ENCODE results near the gene APLNR. TPM values are rescaled to one million over a fixed set of nuclear protein-coding genes. Genes with fewer than 3 reads are reported as not detected.

Gene APLNR
- total and polyA plus RNA-seq, 2 of the 8 experiments (the other 6 are each of a cell fraction or from before 2014, with no cell fraction given) = 0.80 TPM; not detected in 1

GRCh38 chr11:57196596-57196995 is 40.5 kb downstream of the APLNR start:
- H4K8ac ChIP-seq (ENCODE audit: extremely low read depth, insufficient read depth, low read length) = no peak overlapping the region
- H3K23ac ChIP-seq (ENCODE audit: insufficient read length) = no peak overlapping the region
- no peak overlapping the region for H3K4me3 ChIP-seq (ENCODE audit: extremely low read depth in 1 of 4, insufficient read depth in 2 of 4, low read depth in 3 of 4, low read length in 4 of 4)
- no peak overlapping the region for H2BK15ac ChIP-seq (ENCODE audit: low read length)
- H2AFZ ChIP-seq (ENCODE audit: low read length) = no peak overlapping the region
- H2BK120ac ChIP-seq (replicated peaks; ENCODE audit: low read depth, low read length) = no peak overlapping the region
- no peak overlapping the region for H3K9ac ChIP-seq (replicated peaks in 1 of 4; ENCODE audit: extremely low read depth in 1 of 4, low read depth in 3 of 4, low read length in 3 of 4)
- no peak overlapping the region for H3K56ac ChIP-seq (replicated peaks; ENCODE audit: insufficient read length, low read depth, low read length)
- H3K27ac ChIP-seq (ENCODE audit: low read depth, low read length) = no peak overlapping the region
- H4K5ac ChIP-seq (ENCODE audit: insufficient read length, low read depth, low read length) = no peak overlapping the region
- 92% methylated on average over 6 of the region's 6 CpGs; no CpG with 5 or more reads in 1 of the 2 experiments for WGBS, 2 experiments (ENCODE audit: extremely low coverage in 1 of 2, insufficient coverage in 1 of 2, insufficient read length in 1 of 2, insufficient replicate concordance in 2 of 2, low coverage in 1 of 2, low lambda C conversion rate in 2 of 2, missing lambda C conversion rate in 1 of 2)
- H3K23me2 ChIP-seq (ENCODE audit: low read depth, low read length) = no peaks in the 10 kb centered on the region
- FAIRE-seq = no peak
- no peaks in the 10 kb centered on the region; a peak in 1 of 8 replicates for H3K36me3 ChIP-seq (ENCODE audit: control insufficient read depth in 2 of 4, insufficient read depth in 4 of 4, low read length in 3 of 4)
- H3K9me3 ChIP-seq (ENCODE audit: insufficient read depth in 2 of 2, low read depth in 1 of 2, low read length in 1 of 2) = no peaks in the 10 kb centered on the region
- no peak overlapping the region for H2BK20ac ChIP-seq (ENCODE audit: low read length)
- H4K91ac ChIP-seq (replicated peaks; ENCODE audit: insufficient read length, low read length) = no peak overlapping the region
- H3K14ac ChIP-seq (ENCODE audit: insufficient read length) = no peak overlapping the region
- H2BK5ac ChIP-seq (ENCODE audit: low read depth, low read length) = no peak overlapping the region
- no peaks in the 10 kb centered on the region for H3K79me1 ChIP-seq (ENCODE audit: low read depth, low read length)
- no peaks in the 10 kb centered on the region for H4K20me1 ChIP-seq (replicated peaks in 1 of 2; ENCODE audit: control insufficient read depth in 1 of 2, insufficient read depth in 2 of 2, low read length in 2 of 2)
- peaks cover 0 to 5% (median 1%) of the 10 kb centered on the region in 4 experiments; a peak in 2 of 7 replicates for H3K4me1 ChIP-seq (replicated peaks in 1 of 4; ENCODE audit: control insufficient read depth in 3 of 4, insufficient read depth in 4 of 4, low read length in 3 of 4)
- DNase-seq (ENCODE audit: low read depth in 1 of 2, low spot score in 2 of 2) = no peak
- H2AK5ac ChIP-seq (ENCODE audit: low read depth, low read length) = no peak overlapping the region
- POLR2A ChIA-PET (ENCODE audit: partially characterized antibody) = no interaction called here
- TF ChIP-seq POLR2AphosphoS5 (IDR thresholded peaks at IDR 0.05; ENCODE audit: low read depth, low read length) (no peak), SUZ12 (IDR thresholded peaks at IDR 0.05; ENCODE audit: low read length) (no peak), NANOG (IDR thresholded peaks at IDR 0.05; ENCODE audit: insufficient read depth, low read depth, low read length, poor library complexity, severe bottlenecking) (no peak), CTCF (IDR thresholded peaks at IDR 0.05; ENCODE audit: control extremely low read depth in 1 of 3, insufficient read depth in 1 of 3, low read depth in 1 of 3, low read length in 3 of 3) (no peak), RFX5 (IDR thresholded peaks at IDR 0.05; ENCODE audit: borderline replicate concordance, low read depth, low read length) (no peak), RXRA (IDR thresholded peaks at IDR 0.05; ENCODE audit: insufficient read depth, low read depth, low read length) (no peak), SP4 (IDR thresholded peaks at IDR 0.05; ENCODE audit: low read length) (no peak), CHD1 (IDR thresholded peaks at IDR 0.05; ENCODE audit: low read depth, low read length) (no peak), CTBP2 (IDR thresholded peaks at IDR 0.05; ENCODE audit: borderline replicate concordance, insufficient read depth, insufficient read length, low read length) (no peak)
- CTCF ChIA-PET (ENCODE audit: partially characterized antibody) = interaction anchor here (1.7 kb wide), 2 partner anchors 44 to 52 kb away, joined by 4 to 9 read pairs; no protein-coding TSS in a partner anchor
- no peak overlapping the region for H3K4me2 ChIP-seq (ENCODE audit: insufficient read depth in 1 of 2, low read depth in 2 of 2, low read length in 2 of 2)
- no peaks in the 10 kb centered on the region for H3K27me3 ChIP-seq (replicated peaks in 1 of 4; ENCODE audit: control insufficient read depth in 3 of 4, extremely low read depth in 1 of 4, insufficient read depth in 3 of 4, low read length in 3 of 4)
- H3K18ac ChIP-seq (ENCODE audit: extremely low read depth, low read length) = no peak overlapping the region
- H2BK12ac ChIP-seq (ENCODE audit: low read depth, low read length) = no peak overlapping the region
- no peak overlapping the region for H3K4ac ChIP-seq (replicated peaks; ENCODE audit: insufficient read length, low read depth, low read length)
- H3K79me2 ChIP-seq (ENCODE audit: control insufficient read depth in 1 of 2, insufficient read depth in 2 of 2, low read length in 2 of 2) = no peaks in the 10 kb centered on the region
